MM.1S (cell line): ENCODE measurements around the gene ADK.
"Not testable (repeated sequence)": the region's sequence is repeated elsewhere in the genome, so short reads cannot be mapped to it uniquely, and the experiment has no call there.

ENCODE experiments used
- DNase-seq: peaks from one replicate; pipeline ENCODE4 v3.0.0-alpha.2; 2015
- H2AFZ ChIP-seq: fragments of 300-600 bp; sonication (generic); 2 replicates; pipeline ENCODE4 v1.6.0; 2016; ENCODE audit warnings: antibody characterized with exemption, low read length
- H3F3A ChIP-seq: fragments of 300-600 bp; sonication (generic); 2 replicates; pipeline ENCODE4 v1.6.1; 2016; ENCODE audit warnings: mild to moderate bottlenecking, antibody characterized with exemption, low read length, moderate library complexity, mixed read lengths; ENCODE audit not compliant: insufficient read depth
- H3K27ac ChIP-seq: fragments of 300-600 bp; sonication (generic); 2 replicates; pipeline ENCODE4 v1.5.1; 2016; ENCODE audit warnings: mild to moderate bottlenecking, low read length
- H3K27me3 ChIP-seq: fragments of 300-600 bp; sonication (generic); replicated peaks from 2 replicates; pipeline ENCODE4 v1.6.0; 2016; ENCODE audit warnings: low read length; ENCODE audit not compliant: insufficient read depth
- H3K36me3 ChIP-seq: fragments of 300-600 bp; sonication (generic); replicated peaks from 2 replicates; pipeline ENCODE4 v1.6.1; 2016; ENCODE audit warnings: mild to moderate bottlenecking, low read length, mixed read lengths; ENCODE audit not compliant: insufficient read depth
- H3K4me1 ChIP-seq: fragments of 300-600 bp; sonication (generic); 2 replicates; pipeline ENCODE4 v1.6.1; 2016; ENCODE audit warnings: low read length, mixed read lengths
- H3K4me2 ChIP-seq: fragments of 300-600 bp; sonication (generic); 2 replicates; pipeline ENCODE4 v1.6.0; 2016; ENCODE audit warnings: low read depth, low read length
- H3K4me3 ChIP-seq: fragments of 300-600 bp; sonication (generic); 2 replicates; pipeline ENCODE4 v1.5.1; 2016; ENCODE audit warnings: low read length, mixed read lengths
- H3K79me2 ChIP-seq: fragments of 300-600 bp; sonication (generic); 2 replicates; pipeline ENCODE4 v1.6.1; 2016; ENCODE audit warnings: mixed run types, low read length, mixed read lengths
- H3K9ac ChIP-seq: fragments of 300-600 bp; sonication (generic); 2 replicates; pipeline ENCODE4 v1.6.1; 2016; ENCODE audit warnings: low read length, mixed read lengths
- H3K9me2 ChIP-seq: fragments of 300-600 bp; sonication (generic); replicated peaks from 2 replicates; pipeline ENCODE4 v1.6.1; 2016; ENCODE audit warnings: mild to moderate bottlenecking, low read length, mixed read lengths; ENCODE audit not compliant: insufficient read depth
- H3K9me3 ChIP-seq: fragments of 300-600 bp; sonication (generic); replicated peaks from 2 replicates; pipeline ENCODE4 v1.6.1; 2016; ENCODE audit warnings: mild to moderate bottlenecking, low read length, mixed read lengths; ENCODE audit not compliant: insufficient read depth
- H4K20me1 ChIP-seq: fragments of 300-600 bp; sonication (generic); 2 replicates; pipeline ENCODE4 v1.6.1; 2016; ENCODE audit warnings: mild to moderate bottlenecking, low read length, moderate library complexity, mixed read lengths; ENCODE audit not compliant: insufficient read depth
- CTCF ChIP-seq: fragments of 300-600 bp; sonication (generic); IDR thresholded peaks from 2 replicates; pipeline ENCODE4 v1.5.1; 2016; ENCODE audit warnings: antibody characterized with exemption, low read length, mixed read lengths
- EZH2 ChIP-seq: fragments of 300-600 bp; sonication (generic); optimal IDR thresholded peaks from 2 replicates; pipeline ENCODE3; 2017; ENCODE audit warnings: low read depth, mild to moderate bottlenecking, antibody characterized with exemption, low read length, mixed read lengths
- EZH2phosphoT487 ChIP-seq: fragments of 300-600 bp; sonication (generic); IDR thresholded peaks from 2 replicates; pipeline ENCODE4 v1.6.1; 2018; ENCODE audit warnings: antibody characterized with exemption, low read length

Gene ADK

GRCh38 chr10:74213019-74213418, 62.0 kb downstream of the ADK start:
- Histone ChIP-seq H3K27ac (no peak overlapping the region), H3K79me2 (peaks cover 7% of the 10 kb centered on the region; the same call in 1 of the 2 replicates), H3K36me3 (no peaks in the 10 kb centered on the region), H3K4me3 (no peak overlapping the region), H3K9me3 (no peaks in the 10 kb centered on the region), H3K4me2 (no peak overlapping the region), H3K4me1 (no peaks in the 10 kb centered on the region), H4K20me1 (no peaks in the 10 kb centered on the region), H3K9ac (no peak overlapping the region), H2AFZ (no peak overlapping the region), H3K27me3 (no peaks in the 10 kb centered on the region), H3K9me2 (no peaks in the 10 kb centered on the region), H3F3A (no peaks in the 10 kb centered on the region)
- no peak for TF ChIP-seq EZH2phosphoT487
- TF ChIP-seq EZH2: no peak
- no peak for TF ChIP-seq CTCF
- no peak for DNase-seq

- Histone ChIP-seq H3K9me2 (no peaks in the 10 kb centered on the region), H2AFZ (no peak overlapping the region), H3K4me2 (no peak overlapping the region), H3K4me1 (no peaks in the 10 kb centered on the region), H3F3A (no peaks in the 10 kb centered on the region), H3K27ac (no peak overlapping the region), H4K20me1 (no peaks in the 10 kb centered on the region), H3K4me3 (no peak overlapping the region), H3K9ac (no peak overlapping the region), H3K9me3 (no peaks in the 10 kb centered on the region), H3K36me3 (no peaks in the 10 kb centered on the region), H3K79me2 (peaks cover 7% of the 10 kb centered on the region; the same call in 1 of the 2 replicates), H3K27me3 (no peaks in the 10 kb centered on the region)
- TF ChIP-seq EZH2 (no peak), EZH2phosphoT487 (no peak), CTCF (peak; percentile 55)
- DNase-seq: peak; percentile 24
Measured at GRCh38 chr10:74213571-74214162, 62.6 kb downstream of the ADK start.

GRCh38 chr10:74217110-74217509, 66.1 kb downstream of the ADK start:
- not testable (repeated sequence) for H3K4me3 ChIP-seq, H3K4me2 ChIP-seq, H3K79me2 ChIP-seq, H4K20me1 ChIP-seq, H3K9me3 ChIP-seq, H3K9me2 ChIP-seq, H3K27ac ChIP-seq, H3K27me3 ChIP-seq, H3K4me1 ChIP-seq, H2AFZ ChIP-seq, H3K9ac ChIP-seq, DNase-seq, H3F3A ChIP-seq, H3K36me3 ChIP-seq

- H3K4me2 ChIP-seq, H3K27me3 ChIP-seq, H3K79me2 ChIP-seq, H4K20me1 ChIP-seq, H3K27ac ChIP-seq, H3K4me3 ChIP-seq, H3K9ac ChIP-seq, DNase-seq, H3K9me3 ChIP-seq, H3K36me3 ChIP-seq, H3F3A ChIP-seq, H2AFZ ChIP-seq, H3K4me1 ChIP-seq, H3K9me2 ChIP-seq: not testable (repeated sequence)
Measured at GRCh38 chr10:74222467-74222866, 71.4 kb downstream of the ADK start.
